HepG2 (cell line): Measurements from ENCODE around the gene KTN1. TPM values are rescaled to one million over a fixed set of nuclear protein-coding genes. Genes with fewer than 3 reads are reported as not detected.

Source experiments
- ATAC-seq: fragments of 200-7000 bp; cut with Tn5 transposase; 3 replicates; pipeline ENCODE4 v1.9.1; 2020; ENCODE audit warnings: mild to moderate bottlenecking, moderate library complexity
- BruUV-seq: library from RNA; stranded (reverse); fragments of 400-500 nt; replicated peaks from 2 replicates; lab custom pipeline; 2021; lab: Mats Ljungman, UMichigan
- CTCF ChIA-PET: fragments of 300-600 bp; formaldehyde crosslinking; extraction: SDS; loops from one replicate; lab custom pipeline; 2021; ENCODE audit warnings: low total read pairs, inconsistent platforms, low intra/inter-chr PET ratio; lab: Yijun Ruan, JAX
- POLR2A ChIA-PET: fragments of 350-600 bp; sonication (Branson Sonifier 250); formaldehyde crosslinking; loops from one replicate; lab custom pipeline; 2020; ENCODE audit warnings: antibody characterized with exemption, inconsistent platforms; lab: Yijun Ruan, JAX
- DNase-seq: peaks from one replicate; pipeline ENCODE4 v3.0.0-alpha.2; 2015; ENCODE audit warnings: low spot score
- FAIRE-seq: peaks from 3 replicates; lab custom pipeline; 2011; peaks lifted over from hg19 to GRCh38; lab: Jason Lieb, UNC
- H2AFZ ChIP-seq: one replicate; pipeline ENCODE4 v1.6.1; 2011; ENCODE audit warnings: low read length, inconsistent platforms
- H3K27ac ChIP-seq: fragments of 300-600 bp; 3 replicates; pipeline ENCODE4 v1.8.0; 2011; ENCODE audit warnings: mixed run types, mild to moderate bottlenecking, mixed read lengths, low read length, inconsistent platforms; ENCODE audit not compliant: insufficient read depth; ENCODE audit errors: extremely low read length
- H3K27me3 ChIP-seq, 2 experiments: fragments of 200-600 bp in 1 of 2; 2 replicates in 1 of 2; 3 replicates in 1 of 2; pipeline versions ENCODE4 v1.6.0 to v1.8.0; 2011; ENCODE audit warnings: low read length in 2 of 2, mild to moderate bottlenecking in 2 of 2, moderate library complexity in 2 of 2, inconsistent platforms in 1 of 2; ENCODE audit not compliant: insufficient read depth in 2 of 2, control insufficient read depth in 1 of 2
- H3K36me3 ChIP-seq, 2 experiments: fragments of 200-600 bp in 1 of 2; replicated peaks in 1 of 2; 2 replicates in 1 of 2; 3 replicates in 1 of 2; pipeline versions ENCODE4 v1.5.1 to v1.8.0; 2011; ENCODE audit warnings: low read length in 2 of 2, inconsistent platforms in 1 of 2; ENCODE audit not compliant: insufficient read depth in 2 of 2, control insufficient read depth in 1 of 2
- H3K4me1 ChIP-seq: 2 replicates; pipeline ENCODE4 v1.5.1; 2012; ENCODE audit warnings: low read length, inconsistent platforms; ENCODE audit not compliant: insufficient read depth
- H3K4me2 ChIP-seq: 2 replicates; pipeline ENCODE4 v1.6.0; 2011; ENCODE audit warnings: low read depth, low read length, inconsistent platforms
- H3K4me3 ChIP-seq, 3 experiments: fragments of 200-600 bp in 1 of 3; sonication (generic), shearing (Covaris generic) in 1 of 3; replicated peaks in 1 of 3; 2 replicates each; pipeline ENCODE4 v1.5.1; 2011 to 2016; ENCODE audit warnings: low read length in 3 of 3, inconsistent platforms in 2 of 3, low read depth in 2 of 3, mild to moderate bottlenecking in 2 of 3, control low read depth in 1 of 3, mixed read lengths in 1 of 3; ENCODE audit not compliant: insufficient read depth in 1 of 3
- H3K79me2 ChIP-seq: one replicate; pipeline ENCODE4 v1.6.1; 2011; ENCODE audit warnings: low read length, inconsistent platforms; ENCODE audit not compliant: insufficient read depth
- H3K9ac ChIP-seq: 2 replicates; pipeline ENCODE4 v1.6.0; 2011; ENCODE audit warnings: mild to moderate bottlenecking, low read depth, low read length, inconsistent platforms; ENCODE audit not compliant: insufficient read depth
- H3K9me3 ChIP-seq: 2 replicates; pipeline ENCODE4 v1.5.1; 2012; ENCODE audit warnings: mild to moderate bottlenecking, low read length
- H4K20me1 ChIP-seq: 2 replicates; pipeline ENCODE4 v1.6.0; 2011; ENCODE audit warnings: inconsistent platforms, mild to moderate bottlenecking, low read length, moderate library complexity; ENCODE audit not compliant: insufficient read depth
- ARHGAP35 ChIP-seq: sonication (generic); formaldehyde crosslinking; IDR thresholded peaks from 2 replicates; pipeline ENCODE4 v1.9.0; 2022; ENCODE audit warnings: mild to moderate bottlenecking, inconsistent platforms, moderate library complexity, missing genetic modification reagents, borderline replicate concordance
- FOXJ3 ChIP-seq: sonication (generic); formaldehyde crosslinking; IDR thresholded peaks from 2 replicates; pipeline ENCODE4 v1.4.0; 2020; ENCODE audit warnings: missing genetic modification reagents, mild to moderate bottlenecking, borderline replicate concordance
- GATA4 ChIP-seq: sonication (generic); IDR thresholded peaks from 2 replicates; pipeline ENCODE4 v1.6.1; 2016; ENCODE audit warnings: antibody characterized with exemption, low read depth, borderline replicate concordance
- MAFK ChIP-seq, 2 experiments: IDR thresholded peaks in 1 of 2; conservative IDR thresholded peaks in 1 of 2; 2 replicates each; pipeline ENCODE4 v1.6.1; 2011; ENCODE audit warnings: improper control_type of control experiment in 2 of 2, low read length in 2 of 2
- NCOA5 ChIP-seq: sonication (generic); formaldehyde crosslinking; IDR thresholded peaks from 2 replicates; pipeline ENCODE4 v1.4.0; 2020; ENCODE audit warnings: missing genetic modification reagents
- POLR2AphosphoS2 ChIP-seq: IDR thresholded peaks from 2 replicates; pipeline ENCODE4 v1.6.1; 2011; ENCODE audit warnings: low read depth, low read length, improper control_type of control experiment
- SMYD3 ChIP-seq: sonication (generic); formaldehyde crosslinking; IDR thresholded peaks from 2 replicates; pipeline ENCODE4 v1.8.1; 2023; ENCODE audit warnings: mild to moderate bottlenecking, missing genetic modification reagents
- U2AF1 ChIP-seq: fragments of 200-400 bp; formaldehyde crosslinking; optimal IDR thresholded peaks from 2 replicates; pipeline ENCODE3; 2017; ENCODE audit warnings: mild to moderate bottlenecking, low read depth, low read length
- ZFAT ChIP-seq: sonication (generic); formaldehyde crosslinking; conservative IDR thresholded peaks from 2 replicates; pipeline ENCODE4 v1.8.1; 2023; ENCODE audit warnings: missing genetic modification reagents, inconsistent platforms
- ZKSCAN1 ChIP-seq: fragments of 150-350 bp; IDR thresholded peaks from 2 replicates; pipeline ENCODE4 v1.6.1; 2014; ENCODE audit warnings: low read length
- ZNF143 ChIP-seq: sonication (generic); formaldehyde crosslinking; IDR thresholded peaks from 2 replicates; pipeline ENCODE4 v1.4.0; 2020; ENCODE audit warnings: missing genetic modification reagents
- ZNF441 ChIP-seq: sonication (generic); formaldehyde crosslinking; IDR thresholded peaks from 2 replicates; pipeline ENCODE4 v1.7.0; 2021; ENCODE audit warnings: missing genetic modification reagents, borderline replicate concordance
- ZNF501 ChIP-seq: sonication (generic); formaldehyde crosslinking; IDR thresholded peaks from 2 replicates; pipeline ENCODE4 v1.5.1; 2020; ENCODE audit warnings: mild to moderate bottlenecking, moderate library complexity, missing genetic modification reagents
- ZNF777 ChIP-seq: sonication (generic); formaldehyde crosslinking; IDR thresholded peaks from 2 replicates; pipeline ENCODE4 v1.4.0; 2020; ENCODE audit warnings: missing genetic modification reagents
- ZNF782 ChIP-seq: sonication (generic); formaldehyde crosslinking; IDR thresholded peaks from 2 replicates; pipeline ENCODE4 v1.4.0; 2020; ENCODE audit warnings: missing genetic modification reagents, mild to moderate bottlenecking, borderline replicate concordance
- WGBS: methylation state at CpG from one replicate; pipeline ENCODE4 v1.1.6; 2017; ENCODE audit warnings: low lambda C conversion rate; 5-methylcytosine and 5-hydroxymethylcytosine counted together
- in situ Hi-C: cut with HindIII; loops from 2 replicates; pipeline ENCODE4 v1.10.0; 2017; ENCODE audit warnings: low pct_unique_long_range_greater_than_20kb; ENCODE audit not compliant: extremely low pct_ligation_motif_present
- intact Hi-C: fragments of 100-400 bp; cut with micrococcal nuclease; formaldehyde crosslinking; loops from one replicate; pipeline ENCODE4 v1.10.0; 2022; ENCODE audit not compliant: unreplicated experiment
- polyA plus RNA-seq, 8 experiments: library from polyadenylated mRNA; depleted of rRNA in 3 of 8; stranded (reverse) in 7 of 8; unstranded in 1 of 8; fragments of >200 nt; fragmentation: Illumina TruSeq in 4 of 8; extraction: Trizol in 4 of 8; gene quantifications; 2 replicates each; pipeline versions ENCODE4 v1.2.1 to v1.2.3, GENCODE V29; 2011 to 2016; ENCODE audit warnings: low read depth in 4 of 8, missing spikeins in 1 of 8, mixed read lengths in 1 of 8; ENCODE audit not compliant: insufficient read depth in 1 of 8
- total RNA-seq, 5 experiments: library from RNA; depleted of rRNA; stranded (reverse); fragments of >200 nt; fragmentation: Illumina TruSeq; extraction: Trizol; gene quantifications; 2 replicates each; pipeline ENCODE4 v1.2.3, GENCODE V29; 2016; ENCODE audit warnings: low read depth in 1 of 5
- TF ChIP-seq, protein P1 (sequence below): sonication (generic); formaldehyde crosslinking; conservative IDR thresholded peaks from 2 replicates; pipeline ENCODE4 v1.4.0; 2020; ENCODE audit warnings: mild to moderate bottlenecking, missing genetic modification reagents, moderate library complexity
- TF ChIP-seq, protein P2 (sequence below): sonication (generic); formaldehyde crosslinking; IDR thresholded peaks from 2 replicates; pipeline ENCODE4 v1.5.0; 2020; ENCODE audit warnings: mild to moderate bottlenecking, missing genetic modification reagents, borderline replicate concordance

Gene KTN1
- total and polyA plus RNA-seq, 2 of the 13 experiments (the other 11 are each of a cell fraction or from before 2014, with no cell fraction given) = 60.6 to 169 TPM

DNA sequence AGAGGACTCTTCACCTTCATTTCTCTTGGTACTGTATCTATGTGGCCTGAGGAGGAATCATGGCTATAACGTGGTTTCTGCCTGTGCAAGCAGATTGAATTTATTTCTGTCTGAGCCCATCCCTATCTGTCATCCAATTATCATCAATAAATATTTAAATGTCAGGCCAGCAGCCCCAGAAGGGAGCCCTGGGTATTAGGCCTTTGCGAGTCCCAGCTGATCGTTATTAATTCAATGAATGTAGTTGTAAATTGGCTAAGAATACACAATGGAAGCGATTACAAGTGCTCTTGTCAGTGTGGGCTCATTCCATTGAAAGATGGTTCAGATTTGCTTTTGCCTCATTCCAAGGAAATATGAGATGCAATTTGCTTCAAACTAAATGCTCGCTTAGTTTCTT lies 142.0 kb downstream of the KTN1 start:
- H3K9ac ChIP-seq = no peak overlapping the region
- peaks cover 0 to 6% of the 10 kb centered on the region in 2 experiments; a peak in 1 of 5 replicates for H3K27me3 ChIP-seq
- H3K4me1 ChIP-seq = no peaks in the 10 kb centered on the region
- BruUV-seq = no TSS peak
- H3K36me3 ChIP-seq = no peaks in the 10 kb centered on the region
- WGBS = 37% methylated on average over 5 of the region's 5 CpGs
- H2AFZ ChIP-seq = no peak overlapping the region
- no peak for FAIRE-seq
- CTCF ChIA-PET = no interaction called here
- TF ChIP-seq NCOA5 (no peak), U2AF1 (no peak), MAFK (conservative IDR thresholded peaks at IDR 0.05 in 1 of 2, IDR thresholded peaks at IDR 0.05 in 1 of 2; ENCODE audit: low read length in 2 of 2) (no peak), POLR2AphosphoS2 (no peak), ZNF441 (CRISPR knock-in tag) (no peak), ZNF143 (CRISPR knock-in tag) (no peak), ZKSCAN1 (no peak), GATA4 (no peak), ZNF782 (CRISPR knock-in tag) (no peak), ZNF501 (CRISPR knock-in tag) (no peak), FOXJ3 (CRISPR knock-in tag) (no peak), ZNF777 (CRISPR knock-in tag) (no peak), SMYD3 (CRISPR knock-in tag) (no peak), ZFAT (CRISPR knock-in tag) (no peak), ARHGAP35 (CRISPR knock-in tag) (no peak)
- TF ChIP-seq, protein P1, sequence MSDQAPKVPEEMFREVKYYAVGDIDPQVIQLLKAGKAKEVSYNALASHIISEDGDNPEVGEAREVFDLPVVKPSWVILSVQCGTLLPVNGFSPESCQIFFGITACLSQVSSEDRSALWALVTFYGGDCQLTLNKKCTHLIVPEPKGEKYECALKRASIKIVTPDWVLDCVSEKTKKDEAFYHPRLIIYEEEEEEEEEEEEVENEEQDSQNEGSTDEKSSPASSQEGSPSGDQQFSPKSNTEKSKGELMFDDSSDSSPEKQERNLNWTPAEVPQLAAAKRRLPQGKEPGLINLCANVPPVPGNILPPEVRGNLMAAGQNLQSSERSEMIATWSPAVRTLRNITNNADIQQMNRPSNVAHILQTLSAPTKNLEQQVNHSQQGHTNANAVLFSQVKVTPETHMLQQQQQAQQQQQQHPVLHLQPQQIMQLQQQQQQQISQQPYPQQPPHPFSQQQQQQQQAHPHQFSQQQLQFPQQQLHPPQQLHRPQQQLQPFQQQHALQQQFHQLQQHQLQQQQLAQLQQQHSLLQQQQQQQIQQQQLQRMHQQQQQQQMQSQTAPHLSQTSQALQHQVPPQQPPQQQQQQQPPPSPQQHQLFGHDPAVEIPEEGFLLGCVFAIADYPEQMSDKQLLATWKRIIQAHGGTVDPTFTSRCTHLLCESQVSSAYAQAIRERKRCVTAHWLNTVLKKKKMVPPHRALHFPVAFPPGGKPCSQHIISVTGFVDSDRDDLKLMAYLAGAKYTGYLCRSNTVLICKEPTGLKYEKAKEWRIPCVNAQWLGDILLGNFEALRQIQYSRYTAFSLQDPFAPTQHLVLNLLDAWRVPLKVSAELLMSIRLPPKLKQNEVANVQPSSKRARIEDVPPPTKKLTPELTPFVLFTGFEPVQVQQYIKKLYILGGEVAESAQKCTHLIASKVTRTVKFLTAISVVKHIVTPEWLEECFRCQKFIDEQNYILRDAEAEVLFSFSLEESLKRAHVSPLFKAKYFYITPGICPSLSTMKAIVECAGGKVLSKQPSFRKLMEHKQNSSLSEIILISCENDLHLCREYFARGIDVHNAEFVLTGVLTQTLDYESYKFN (CRISPR knock-in tag) = no peak
- TF ChIP-seq, protein P2, sequence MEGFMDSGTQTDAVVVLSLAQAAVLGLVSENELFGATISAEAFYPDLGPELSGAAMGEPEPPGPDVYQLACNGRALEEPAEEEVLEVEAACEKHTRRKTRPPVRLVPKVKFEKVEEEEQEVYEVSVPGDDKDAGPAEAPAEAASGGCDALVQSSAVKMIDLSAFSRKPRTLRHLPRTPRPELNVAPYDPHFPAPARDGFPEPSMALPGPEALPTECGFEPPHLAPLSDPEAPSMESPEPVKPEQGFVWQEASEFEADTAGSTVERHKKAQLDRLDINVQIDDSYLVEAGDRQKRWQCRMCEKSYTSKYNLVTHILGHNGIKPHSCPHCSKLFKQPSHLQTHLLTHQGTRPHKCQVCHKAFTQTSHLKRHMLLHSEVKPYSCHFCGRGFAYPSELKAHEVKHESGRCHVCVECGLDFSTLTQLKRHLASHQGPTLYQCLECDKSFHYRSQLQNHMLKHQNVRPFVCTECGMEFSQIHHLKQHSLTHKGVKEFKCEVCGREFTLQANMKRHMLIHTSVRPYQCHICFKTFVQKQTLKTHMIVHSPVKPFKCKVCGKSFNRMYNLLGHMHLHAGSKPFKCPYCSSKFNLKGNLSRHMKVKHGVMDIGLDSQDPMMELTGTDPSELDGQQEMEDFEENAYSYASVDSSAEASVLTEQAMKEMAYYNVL (CRISPR knock-in tag) = no peak
- in situ Hi-C loops (loop anchor here (25.0 kb wide), 1 partner anchor 615 kb away; no protein-coding TSS in a partner anchor), intact Hi-C loops (no loop called here)
- no peak for DNase-seq
- no peaks in the 10 kb centered on the region for H3K9me3 ChIP-seq
- H3K4me2 ChIP-seq = no peak overlapping the region
- no peak overlapping the region for H3K4me3 ChIP-seq
- no peaks in the 10 kb centered on the region for H3K79me2 ChIP-seq
- ATAC-seq = no peak
- no peak overlapping the region for H3K27ac ChIP-seq
- no peaks in the 10 kb centered on the region for H4K20me1 ChIP-seq
- POLR2A ChIA-PET = no interaction called here
